HCT116 (cell line): ENCODE measurements around the gene RWDD3. TPM values are rescaled to one million over a fixed set of nuclear protein-coding genes. Genes with fewer than 3 reads are reported as not detected.

Experiments used
- ATAC-seq: fragments of 200-7000 bp; cut with Tn5 transposase; 2 replicates; pipeline ENCODE4 v1.9.1; 2020; ENCODE audit warnings: mild to moderate bottlenecking, moderate library complexity
- BruUV-seq: library from RNA; stranded (reverse); fragments of 400-500 nt; replicated peaks from 2 replicates; lab custom pipeline; 2021; lab: Mats Ljungman, UMichigan
- CTCF ChIA-PET: fragments of 300-600 bp; sonication (Branson Sonifier 250); formaldehyde crosslinking; loops from one replicate; lab custom pipeline; 2021; ENCODE audit warnings: antibody characterized with exemption; lab: Charles Lee
- POLR2A ChIA-PET: fragments of 300-600, 350-600 bp; sonication (Branson Sonifier 250); formaldehyde crosslinking; loops from one replicate; lab custom pipeline; 2021; ENCODE audit warnings: antibody characterized with exemption; lab: Charles Lee
- RAD21 ChIA-PET, 2 experiments: fragments of 300-600 bp; sonication (Branson Sonifier 250); formaldehyde crosslinking; loops; one replicate each; lab custom pipeline; 2023; ENCODE audit warnings: low total read pairs in 2 of 2; ENCODE audit not compliant: uncharacterized antibody in 2 of 2, unreplicated experiment in 2 of 2, low non-redundant PET in 1 of 2; lab: Charles Lee
- DNase-seq: peaks from one replicate; pipeline ENCODE4 v3.0.0-alpha.2; 2010; ENCODE audit warnings: low read depth, low spot score
- H2AFZ ChIP-seq: fragments of 200-600 bp; shearing (Covaris generic), sonication (generic); 2 replicates; pipeline ENCODE4 v1.6.1; 2017; ENCODE audit warnings: low read depth, mixed run types, mixed read lengths, antibody characterized with exemption, low read length; ENCODE audit not compliant: poor library complexity, severe bottlenecking
- H3K27ac ChIP-seq: 2 replicates; pipeline ENCODE4 v1.5.1; 2012; ENCODE audit warnings: low read depth, low read length
- H3K27me3 ChIP-seq: fragments of 200-600 bp; sonication (generic); 2 replicates; pipeline ENCODE4 v1.6.1; 2016; ENCODE audit warnings: mixed run types, low read length, mixed read lengths; ENCODE audit not compliant: insufficient read depth
- H3K36me3 ChIP-seq, 2 experiments: fragments of 200-500 bp in 1 of 2; fragments of 200-600 bp in 1 of 2; sonication (Bioruptor generic) in 1 of 2; sonication (generic) in 1 of 2; 2 replicates each; pipeline versions ENCODE4 v1.5.1 to v1.6.1; 2014 to 2016; ENCODE audit warnings: low read length in 2 of 2, inconsistent platforms in 1 of 2, mixed read lengths in 1 of 2, mixed run types in 1 of 2; ENCODE audit not compliant: insufficient read depth in 2 of 2, control insufficient read depth in 1 of 2
- H3K4me1 ChIP-seq, 2 experiments: fragments of 200-600 bp in 1 of 2; sonication (generic) in 1 of 2; 2 replicates each; pipeline versions ENCODE4 v1.5.1 to v1.6.1; 2012 to 2017; ENCODE audit warnings: low read length in 2 of 2, inconsistent platforms in 1 of 2, mild to moderate bottlenecking in 1 of 2, mixed read lengths in 1 of 2, mixed run types in 1 of 2, moderate library complexity in 1 of 2; ENCODE audit not compliant: insufficient read depth in 2 of 2, control insufficient read depth in 1 of 2
- H3K4me2 ChIP-seq: fragments of 200-600 bp; sonication (generic); 2 replicates; pipeline ENCODE4 v1.6.1; 2017; ENCODE audit warnings: mixed run types, low read length, mixed read lengths
- H3K4me3 ChIP-seq, 2 experiments: fragments of 200-600 bp in 1 of 2; sonication (generic) in 1 of 2; replicated peaks in 1 of 2; 2 replicates each; pipeline ENCODE4 v1.5.1; 2011 to 2016; ENCODE audit warnings: low read length in 2 of 2, control low read depth in 1 of 2, low read depth in 1 of 2, mild to moderate bottlenecking in 1 of 2, mixed read lengths in 1 of 2, mixed run types in 1 of 2
- H3K79me2 ChIP-seq: fragments of 200-600 bp; sonication (generic); 2 replicates; pipeline ENCODE4 v1.6.1; 2017; ENCODE audit warnings: mild to moderate bottlenecking, mixed run types, low read length, moderate library complexity, mixed read lengths; ENCODE audit not compliant: insufficient read depth
- H3K9ac ChIP-seq: fragments of 200-600 bp; sonication (generic); 2 replicates; pipeline ENCODE4 v1.6.1; 2016; ENCODE audit warnings: low read length, mixed read lengths
- H3K9me2 ChIP-seq: fragments of 200-600 bp; sonication (generic), shearing (Covaris generic); 2 replicates; pipeline ENCODE4 v1.6.1; 2017; ENCODE audit warnings: mixed run types, mild to moderate bottlenecking, moderate library complexity; ENCODE audit not compliant: insufficient read depth
- H3K9me3 ChIP-seq, 2 experiments: fragments of 200-500 bp in 1 of 2; fragments of 200-600 bp in 1 of 2; sonication (Bioruptor generic) in 1 of 2; sonication (generic) in 1 of 2; 2 replicates each; pipeline ENCODE4 v1.6.1; 2014 to 2017; ENCODE audit warnings: low read length in 2 of 2, mixed read lengths in 2 of 2, inconsistent platforms in 1 of 2, low read depth in 1 of 2, mild to moderate bottlenecking in 1 of 2, mixed run types in 1 of 2, moderate library complexity in 1 of 2; ENCODE audit not compliant: control insufficient read depth in 1 of 2, insufficient read depth in 1 of 2
- H4K20me1 ChIP-seq: fragments of 200-600 bp; sonication (generic), shearing (Covaris generic); 2 replicates; pipeline ENCODE4 v1.6.1; 2017; ENCODE audit warnings: mixed run types, mild to moderate bottlenecking, moderate library complexity; ENCODE audit not compliant: insufficient read depth
- FOSL1 ChIP-seq: IDR thresholded peaks from 2 replicates; pipeline ENCODE4 v1.6.1; 2012; ENCODE audit warnings: low read depth
- JUND ChIP-seq: IDR thresholded peaks from 2 replicates; pipeline ENCODE4 v1.6.1; 2012
- POLR2AphosphoS5 ChIP-seq: IDR thresholded peaks from 2 replicates; pipeline ENCODE4 v1.6.1; 2011; ENCODE audit warnings: mild to moderate bottlenecking, low read depth, low read length, moderate library complexity
- REST ChIP-seq: IDR thresholded peaks from 2 replicates; pipeline ENCODE4 v1.6.1; 2012; ENCODE audit warnings: low read depth
- ZBTB33 ChIP-seq: IDR thresholded peaks from 2 replicates; pipeline ENCODE4 v1.6.1; 2011; ENCODE audit warnings: mild to moderate bottlenecking, low read length, moderate library complexity; ENCODE audit not compliant: insufficient replicate concordance; ENCODE audit errors: extremely low read depth
- intact Hi-C: fragments of 100-400 bp; cut with micrococcal nuclease; formaldehyde crosslinking; loops from 2 replicates; pipeline ENCODE4 v1.10.0; 2022
- total RNA-seq: library from RNA; stranded (reverse); gene quantifications from one replicate; pipeline ENCODE4 v1.2.1, GENCODE V29; 2021; ENCODE audit not compliant: unreplicated experiment

The RWDD3 gene
- total RNA-seq, 1 experiment from 2014 or later: 12.4 TPM

- no peaks in the 10 kb centered on the region for H3K9me3 ChIP-seq
- H3K9me2 ChIP-seq: no peaks in the 10 kb centered on the region
- CTCF ChIA-PET: no interaction called here
- H3K4me2 ChIP-seq: no peak overlapping the region
- no peak overlapping the region for H3K4me3 ChIP-seq
- BruUV-seq: no TSS peak
- ATAC-seq (no peak), DNase-seq (no peak)
- H3K9ac ChIP-seq: no peak overlapping the region
- no peaks in the 10 kb centered on the region for H4K20me1 ChIP-seq
- H3K27me3 ChIP-seq: no peaks in the 10 kb centered on the region
- intact Hi-C loops: no loop called here
- no peak overlapping the region for H3K27ac ChIP-seq
- TF ChIP-seq REST (no peak), POLR2AphosphoS5 (no peak), JUND (no peak), FOSL1 (no peak), ZBTB33 (no peak)
- no peaks in the 10 kb centered on the region for H3K4me1 ChIP-seq
- H3K79me2 ChIP-seq: no peaks in the 10 kb centered on the region
- H2AFZ ChIP-seq: no peak overlapping the region
- POLR2A ChIA-PET: no interaction called here
- H3K36me3 ChIP-seq: no peaks in the 10 kb centered on the region
- RAD21 ChIA-PET: no interaction called here
Measured at GRCh38 chr1:95197616-95198252, 36.3 kb upstream of the RWDD3 start.
